Measurements from ENCODE around the gene ARFGEF2. TPM values are rescaled to one million over a fixed set of nuclear protein-coding genes. Genes with fewer than 3 reads are reported as not detected.

The ARFGEF2 gene
- total RNA-seq = 36.6 TPM

DNA sequence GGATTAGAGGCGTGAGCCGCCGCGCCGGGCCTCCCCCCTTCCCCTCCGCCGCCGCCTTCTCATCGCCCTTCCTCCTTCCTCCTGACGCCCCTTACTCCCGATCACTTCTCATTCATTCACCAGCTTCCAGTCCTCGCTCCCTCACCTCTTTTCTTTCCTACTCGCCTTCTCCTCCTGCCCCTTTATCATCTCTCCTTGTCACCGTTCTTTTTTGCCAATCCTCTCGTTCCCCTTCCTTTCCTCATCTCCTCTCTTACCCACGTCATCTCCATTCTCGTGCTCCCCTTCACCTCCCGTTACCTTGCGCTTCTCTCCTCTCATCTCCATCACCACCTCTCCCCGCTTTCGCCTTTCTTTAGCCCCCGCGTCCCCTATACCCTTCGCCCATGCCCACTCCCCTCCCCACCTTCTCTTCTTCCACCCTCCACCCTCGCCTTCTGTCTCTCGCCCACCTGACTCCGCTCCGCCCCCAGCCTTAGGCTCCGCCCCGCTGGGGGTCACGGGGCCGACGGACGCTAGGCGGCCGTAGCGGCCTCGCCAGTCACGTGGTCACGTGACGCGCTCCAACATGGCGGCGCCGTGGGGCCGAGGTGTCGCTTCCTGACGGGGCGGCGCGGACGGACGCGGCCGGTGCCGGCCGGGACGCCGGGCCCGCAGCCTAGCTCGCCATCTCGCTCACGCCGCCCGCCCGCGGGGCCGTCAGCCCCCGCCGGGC, at the start of gene ARFGEF2:
Gene ARFGEF2 (plus strand): TSS at position 544 of the 715 bp plus-strand sequence. CDS start 179 bp downstream, outside the sequence.

DNA sequence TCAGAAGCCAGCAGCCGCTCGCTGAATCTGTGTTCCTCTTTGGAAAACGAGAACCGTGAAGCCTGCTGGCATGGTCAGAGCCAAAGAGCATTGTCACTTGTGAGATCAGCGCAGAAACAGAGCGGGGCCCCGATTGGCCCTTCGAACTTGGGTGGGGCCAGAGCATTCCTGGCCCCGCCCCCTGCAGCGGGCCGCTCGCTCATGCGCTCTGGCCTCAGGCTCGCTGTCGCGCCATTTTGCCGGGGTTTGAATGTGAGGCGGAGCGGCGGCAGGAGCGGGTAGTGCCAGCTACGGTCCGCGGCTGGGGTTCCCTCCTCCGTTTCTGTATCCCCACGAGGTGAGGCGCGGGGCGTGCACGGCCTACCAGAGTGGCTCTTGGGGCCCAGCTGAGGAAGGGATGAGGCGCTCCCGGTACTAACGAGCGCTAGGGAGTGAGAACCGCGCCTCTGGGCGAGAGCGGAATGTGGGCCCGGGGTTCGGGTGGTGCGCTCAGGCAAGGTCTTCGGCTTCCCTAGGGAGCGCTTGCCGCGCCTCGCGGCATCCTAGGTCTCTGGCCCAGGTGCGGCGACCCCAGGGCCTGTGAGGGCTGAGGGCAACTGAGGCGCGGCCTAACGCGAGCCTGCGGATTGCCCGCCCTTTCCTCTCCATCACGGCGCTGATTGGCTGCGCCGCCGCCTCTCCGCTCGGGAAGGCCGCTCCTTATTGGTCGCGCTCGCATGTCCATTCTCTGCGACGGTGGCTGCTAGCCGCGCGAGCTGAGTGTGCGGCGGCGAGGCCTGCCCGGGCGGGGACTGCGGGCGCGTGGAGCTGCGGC, 124.8 kb downstream of the ARFGEF2 start, which contains the start of gene CSE1L:
Gene CSE1L (plus strand): TSS at position 226 of the 814 bp plus-strand sequence. CDS start 12,152 bp downstream, outside the sequence.

Other genes starting within 250 kb of the ARFGEF2 start
- 60.2 TPM for gene PREX1, start 93.7 kb upstream of the ARFGEF2 start, total RNA-seq
- gene CSE1L, start 124.6 kb downstream of the ARFGEF2 start, total RNA-seq = 88.4 TPM